Trophoblast cell (in vitro differentiated cells and primary cell): Measurements from ENCODE around the gene HOXD8.

Experiments used
- DNase-seq, 2 donors: peaks; one replicate each; pipeline ENCODE4 v3.0.0-alpha.2; 2016
- H2AFZ ChIP-seq: 2 replicates; pipeline ENCODE4 v1.6.1; 2013; ENCODE audit warnings: low read length, moderate library complexity, mild to moderate bottlenecking; ENCODE audit not compliant: insufficient read depth, poor library complexity
- H2AK5ac ChIP-seq: 2 replicates; pipeline ENCODE4 v1.6.1; 2013; ENCODE audit warnings: mild to moderate bottlenecking, low read length
- H2BK120ac ChIP-seq: 2 replicates; pipeline ENCODE4 v1.6.1; 2013; ENCODE audit warnings: low read length, mild to moderate bottlenecking, moderate library complexity; ENCODE audit not compliant: insufficient read depth, poor library complexity
- H2BK12ac ChIP-seq: 2 replicates; pipeline ENCODE4 v1.6.1; 2013; ENCODE audit warnings: mild to moderate bottlenecking, low read length, moderate library complexity
- H2BK5ac ChIP-seq: 2 replicates; pipeline ENCODE4 v1.6.1; 2013; ENCODE audit warnings: low read length, low read depth, moderate library complexity, mild to moderate bottlenecking; ENCODE audit not compliant: poor library complexity
- H3K14ac ChIP-seq: 2 replicates; pipeline ENCODE4 v1.6.1; 2013; ENCODE audit warnings: mild to moderate bottlenecking, low read length
- H3K18ac ChIP-seq: 2 replicates; pipeline ENCODE4 v1.6.1; 2013; ENCODE audit warnings: mild to moderate bottlenecking, low read length
- H3K23ac ChIP-seq: 2 replicates; pipeline ENCODE4 v1.6.1; 2013; ENCODE audit warnings: low read length
- H3K27ac ChIP-seq: 2 replicates; pipeline ENCODE4 v1.5.1; 2013; ENCODE audit warnings: low read depth, mild to moderate bottlenecking, inconsistent platforms, low read length, moderate library complexity
- H3K27me3 ChIP-seq: 2 replicates; pipeline ENCODE4 v1.6.1; 2013; ENCODE audit warnings: inconsistent platforms, mild to moderate bottlenecking, low read length, moderate library complexity; ENCODE audit not compliant: insufficient read depth
- H3K36me3 ChIP-seq, 2 experiments: 1 replicate in 1 of 2; 2 replicates in 1 of 2; pipeline ENCODE4 v1.6.1; 2013; ENCODE audit warnings: low read length in 2 of 2, mild to moderate bottlenecking in 2 of 2, moderate library complexity in 1 of 2; ENCODE audit not compliant: insufficient read depth in 2 of 2, control insufficient read depth in 1 of 2
- H3K4ac ChIP-seq: 2 replicates; pipeline ENCODE4 v1.6.1; 2013; ENCODE audit warnings: low read depth, mild to moderate bottlenecking, low read length, moderate library complexity
- H3K4me1 ChIP-seq, 2 experiments: 1 replicate in 1 of 2; 2 replicates in 1 of 2; pipeline ENCODE4 v1.6.1; 2013; ENCODE audit warnings: low read length in 2 of 2, mild to moderate bottlenecking in 2 of 2, moderate library complexity in 1 of 2; ENCODE audit not compliant: insufficient read depth in 2 of 2, control insufficient read depth in 1 of 2
- H3K4me2 ChIP-seq: 2 replicates; pipeline ENCODE4 v1.6.1; 2013; ENCODE audit warnings: inconsistent platforms, mild to moderate bottlenecking, low read length, moderate library complexity
- H3K4me3 ChIP-seq: 2 replicates; pipeline ENCODE4 v1.5.1; 2013; ENCODE audit warnings: mild to moderate bottlenecking, low read depth, low read length, inconsistent platforms
- H3K79me1 ChIP-seq: one replicate; pipeline ENCODE4 v1.6.1; 2013; ENCODE audit warnings: low read length
- H3K79me2 ChIP-seq: 2 replicates; pipeline ENCODE4 v1.6.1; 2013; ENCODE audit warnings: low read length, mild to moderate bottlenecking; ENCODE audit not compliant: control insufficient read depth, insufficient read depth, poor library complexity
- H3K9ac ChIP-seq: 2 replicates; pipeline ENCODE4 v1.6.1; 2013; ENCODE audit warnings: mild to moderate bottlenecking, low read length
- H3K9me3 ChIP-seq: 2 replicates; pipeline ENCODE4 v1.6.1; 2013; ENCODE audit warnings: low read depth, mild to moderate bottlenecking, control low read depth, inconsistent platforms, low read length; ENCODE audit not compliant: insufficient read depth
- H4K12ac ChIP-seq: 2 replicates; pipeline ENCODE4 v1.6.1; 2013; ENCODE audit warnings: low read depth, mild to moderate bottlenecking, low read length, moderate library complexity
- H4K8ac ChIP-seq: 2 replicates; pipeline ENCODE4 v1.6.1; 2013; ENCODE audit warnings: low read depth, mild to moderate bottlenecking, low read length, moderate library complexity
- H4K91ac ChIP-seq: one replicate; pipeline ENCODE4 v1.6.1; 2013; ENCODE audit warnings: low read depth, mild to moderate bottlenecking, low read length, moderate library complexity
- WGBS: extraction: QIAGEN DNeasy Blood & Tissue Kit; methylation state at CpG from one replicate; pipeline ENCODE4 v1.1.7; 2013; ENCODE audit warnings: missing lambda C conversion rate; ENCODE audit not compliant: insufficient read length, insufficient coverage; ENCODE audit errors: extremely low coverage; 5-methylcytosine and 5-hydroxymethylcytosine counted together

HOXD8 gene

GRCh38 chr2:176120364-176121189, 8.9 kb upstream of the HOXD8 start:
- H3K79me2 ChIP-seq = no peaks in the 10 kb centered on the region
- peaks cover 24% of the 10 kb centered on the region for H3K9me3 ChIP-seq
- no peaks in the 10 kb centered on the region for H3K79me1 ChIP-seq
- no peak overlapping the region for H2AFZ ChIP-seq
- H3K18ac ChIP-seq = no peak overlapping the region
- peaks cover 5 to 9% of the 10 kb centered on the region in 2 experiments for H3K4me1 ChIP-seq
- H3K4ac ChIP-seq = no peak overlapping the region
- H2BK12ac ChIP-seq = no peak overlapping the region
- peaks cover 94% of the 10 kb centered on the region for H3K27me3 ChIP-seq
- no peak overlapping the region for H2AK5ac ChIP-seq
- no peak overlapping the region for H4K12ac ChIP-seq
- no peak overlapping the region for H3K27ac ChIP-seq
- H3K4me2 ChIP-seq = no peak overlapping the region
- no peak overlapping the region for H4K8ac ChIP-seq
- H3K4me3 ChIP-seq = no peak overlapping the region
- no peak overlapping the region for H3K23ac ChIP-seq
- H2BK120ac ChIP-seq = no peak overlapping the region
- H4K91ac ChIP-seq = no peak overlapping the region
- H3K36me3 ChIP-seq = no peaks in the 10 kb centered on the region
- no CpG with 5 or more reads among the region's 13 CpGs for WGBS
- H3K9ac ChIP-seq = no peak overlapping the region
- no peak overlapping the region for H2BK5ac ChIP-seq
- DNase-seq = no peak
- no peak overlapping the region for H3K14ac ChIP-seq

- H4K12ac ChIP-seq = no peak overlapping the region
- H3K27ac ChIP-seq = no peak overlapping the region
- no peak overlapping the region for H3K14ac ChIP-seq
- no peak overlapping the region for H2BK120ac ChIP-seq
- H4K8ac ChIP-seq = no peak overlapping the region
- no peak overlapping the region for H2BK5ac ChIP-seq
- peaks cover 18% of the 10 kb centered on the region for H3K9me3 ChIP-seq
- no peak overlapping the region for H3K23ac ChIP-seq
- no peak overlapping the region for H3K4ac ChIP-seq
- no peak overlapping the region for H3K9ac ChIP-seq
- H2AK5ac ChIP-seq = no peak overlapping the region
- H2AFZ ChIP-seq = no peak overlapping the region
- H3K4me2 ChIP-seq = no peak overlapping the region
- no peak overlapping the region for H3K18ac ChIP-seq
- H3K79me2 ChIP-seq = no peaks in the 10 kb centered on the region
- no peaks in the 10 kb centered on the region for H3K79me1 ChIP-seq
- peaks cover 92% of the 10 kb centered on the region for H3K27me3 ChIP-seq
- no peak for DNase-seq
- H3K4me1 ChIP-seq = peaks cover 5 to 9% of the 10 kb centered on the region in 2 experiments
- no peak overlapping the region for H4K91ac ChIP-seq
- no peaks in the 10 kb centered on the region for H3K36me3 ChIP-seq
- no peak overlapping the region for H3K4me3 ChIP-seq
- H2BK12ac ChIP-seq = no peak overlapping the region
- no CpG with 5 or more reads among the region's 53 CpGs for WGBS
These were observed 8.1 kb upstream of the HOXD8 start for GRCh38 chr2:176121190-176122051.

- no CpG with 5 or more reads among the region's 47 CpGs for WGBS
- Histone ChIP-seq H3K27me3 (peaks cover 84% of the 10 kb centered on the region), H3K36me3 (no peaks in the 10 kb centered on the region), H3K79me2 (no peaks in the 10 kb centered on the region), H3K79me1 (no peaks in the 10 kb centered on the region), H2AK5ac (no peak overlapping the region), H4K12ac (no peak overlapping the region), H3K4me3 (peak overlapping the region; percentile 25), H3K9me3 (peaks cover 11% of the 10 kb centered on the region), H3K27ac (no peak overlapping the region), H3K23ac (no peak overlapping the region), H2AFZ (no peak overlapping the region), H4K91ac (no peak overlapping the region), H3K14ac (no peak overlapping the region), H3K18ac (no peak overlapping the region), H2BK5ac (no peak overlapping the region), H4K8ac (no peak overlapping the region), H3K9ac (no peak overlapping the region), H3K4me1 (peaks cover 5 to 9% of the 10 kb centered on the region in 2 experiments), H3K4ac (no peak overlapping the region), H2BK12ac (no peak overlapping the region), H2BK120ac (no peak overlapping the region), H3K4me2 (peak overlapping the region; percentile 80)
- DNase-seq = no peak
These were observed 7.3 kb upstream of the HOXD8 start for GRCh38 chr2:176122052-176122682.

- Histone ChIP-seq H4K12ac (no peak within 1 kb of the TSS), H2AK5ac (no peak within 1 kb of the TSS), H3K79me1 (no peaks in the 10 kb centered on the region), H3K36me3 (no peaks in the 10 kb centered on the region), H3K4me2 (peak within 1 kb of the TSS; percentile 80), H2BK12ac (no peak within 1 kb of the TSS), H3K18ac (no peak within 1 kb of the TSS), H3K4me1 (peaks cover 5 to 9% of the 10 kb centered on the region in 2 experiments), H3K14ac (no peak within 1 kb of the TSS), H2BK5ac (no peak within 1 kb of the TSS), H3K27ac (no peak within 1 kb of the TSS), H4K8ac (no peak within 1 kb of the TSS), H3K27me3 (peaks cover 78% of the 10 kb centered on the region), H3K4me3 (peak within 1 kb of the TSS; percentile 37), H3K4ac (no peak within 1 kb of the TSS), H3K23ac (no peak within 1 kb of the TSS), H3K79me2 (no peaks in the 10 kb centered on the region), H4K91ac (no peak within 1 kb of the TSS), H3K9ac (no peak within 1 kb of the TSS), H2AFZ (peak within 1 kb of the TSS; percentile 24), H2BK120ac (no peak within 1 kb of the TSS), H3K9me3 (peaks cover 8% of the 10 kb centered on the region)
- WGBS = no CpG with 5 or more reads among the region's 84 CpGs
- peak in 1 of 2 donors; percentile 34 for DNase-seq
These were observed 6.7 kb upstream of the HOXD8 start, which contains the start of gene HOXD9 for GRCh38 chr2:176122683-176123410. TSS of gene HOXD9 (plus strand) at chr2:176122719. CDS start at chr2:176122769, 50 bp downstream.
